SK-N-SH treated with all-trans-retinoic acid at 6 μM for 48 hours (cell line): ENCODE data around the gene CLEC1A.

Experiments used
- ATAC-seq: fragments of 200-7000 bp; cut with Tn5 transposase; 3 replicates; pipeline ENCODE4 v1.9.1; 2020; ENCODE audit warnings: mild to moderate bottlenecking, moderate library complexity
- ARNTL ChIP-seq: fragments of 450-650 bp; formaldehyde crosslinking; IDR thresholded peaks from 2 replicates; pipeline ENCODE4 v1.5.0; 2020; ENCODE audit warnings: low read depth, mild to moderate bottlenecking, moderate library complexity, borderline replicate concordance
- CSDC2 ChIP-seq: fragments of 250-450 bp; sonication (Bioruptor Pico); IDR thresholded peaks from 2 replicates; pipeline ENCODE4 v1.5.0; 2020; ENCODE audit warnings: mild to moderate bottlenecking, moderate library complexity
- ESRRG ChIP-seq: fragments of 250-450 bp; sonication (Bioruptor Pico); IDR thresholded peaks from 2 replicates; pipeline ENCODE4 v1.6.1; 2021; ENCODE audit warnings: mild to moderate bottlenecking
- GLIS3 ChIP-seq: fragments of 250-450 bp; sonication (Bioruptor Pico); IDR thresholded peaks from 2 replicates; pipeline ENCODE4 v1.5.0; 2020; ENCODE audit warnings: mild to moderate bottlenecking, moderate library complexity
- ISL1 ChIP-seq: fragments of 250-450 bp; sonication (Bioruptor Pico); IDR thresholded peaks from 2 replicates; pipeline ENCODE4 v2.1.2; 2022; ENCODE audit warnings: mild to moderate bottlenecking, moderate library complexity
- OSR1 ChIP-seq: fragments of 250-450 bp; sonication (Bioruptor Pico); IDR thresholded peaks from 2 replicates; pipeline ENCODE4 v1.8.0; 2022; ENCODE audit warnings: moderate library complexity, mild to moderate bottlenecking, inconsistent platforms
- PATZ1 ChIP-seq: fragments of 250-450 bp; sonication (Bioruptor Pico); IDR thresholded peaks from 2 replicates; pipeline ENCODE4 v1.8.0; 2020; ENCODE audit warnings: mild to moderate bottlenecking, moderate library complexity, borderline replicate concordance
- TOX ChIP-seq: fragments of 250-450 bp; sonication (Bioruptor Pico); IDR thresholded peaks from 2 replicates; pipeline ENCODE4 v1.8.0; 2021; ENCODE audit warnings: mild to moderate bottlenecking, moderate library complexity, borderline replicate concordance
- TSHZ2 ChIP-seq: fragments of 250-450 bp; sonication (Bioruptor Pico); IDR thresholded peaks from 2 replicates; pipeline ENCODE4 v1.5.0; 2020; ENCODE audit warnings: mild to moderate bottlenecking, moderate library complexity
- ZFP3 ChIP-seq: fragments of 250-450 bp; sonication (Bioruptor Pico); IDR thresholded peaks from 2 replicates; pipeline ENCODE4 v1.5.0; 2020; ENCODE audit warnings: mild to moderate bottlenecking, moderate library complexity
- ZFP30 ChIP-seq: fragments of 450-650 bp; formaldehyde crosslinking; IDR thresholded peaks from 2 replicates; pipeline ENCODE4 v1.5.0; 2022; ENCODE audit warnings: mild to moderate bottlenecking, moderate library complexity
- ZNF565 ChIP-seq: fragments of 450-650 bp; formaldehyde crosslinking; conservative IDR thresholded peaks from 2 replicates; pipeline ENCODE4 v1.5.0; 2020; ENCODE audit warnings: low read depth, mild to moderate bottlenecking, moderate library complexity
- ZNF70 ChIP-seq: fragments of 450-650 bp; formaldehyde crosslinking; IDR thresholded peaks from 2 replicates; pipeline ENCODE4 v1.5.0; 2020; ENCODE audit warnings: mild to moderate bottlenecking, moderate library complexity
- ZNF8 ChIP-seq: fragments of 450-650 bp; formaldehyde crosslinking; IDR thresholded peaks from 2 replicates; pipeline ENCODE4 v1.5.0; 2020; ENCODE audit warnings: mild to moderate bottlenecking, moderate library complexity
- TF ChIP-seq, protein P1 (sequence below): fragments of 250-450 bp; sonication (Bioruptor Pico); IDR thresholded peaks from 2 replicates; pipeline ENCODE4 v1.8.0; 2021; ENCODE audit warnings: low read depth, mild to moderate bottlenecking, moderate library complexity, borderline replicate concordance
- TF ChIP-seq, protein P2 (sequence below): fragments of 250-450 bp; sonication (Bioruptor Pico); IDR thresholded peaks from 2 replicates; pipeline ENCODE4 v1.5.1; 2020; ENCODE audit warnings: low read depth, mild to moderate bottlenecking, moderate library complexity
- TF ChIP-seq, protein P3 (sequence below): fragments of 250-450 bp; sonication (Bioruptor Pico); IDR thresholded peaks from 2 replicates; pipeline ENCODE4 v1.5.1; 2021; ENCODE audit warnings: mild to moderate bottlenecking, moderate library complexity

Gene CLEC1A

DNA sequence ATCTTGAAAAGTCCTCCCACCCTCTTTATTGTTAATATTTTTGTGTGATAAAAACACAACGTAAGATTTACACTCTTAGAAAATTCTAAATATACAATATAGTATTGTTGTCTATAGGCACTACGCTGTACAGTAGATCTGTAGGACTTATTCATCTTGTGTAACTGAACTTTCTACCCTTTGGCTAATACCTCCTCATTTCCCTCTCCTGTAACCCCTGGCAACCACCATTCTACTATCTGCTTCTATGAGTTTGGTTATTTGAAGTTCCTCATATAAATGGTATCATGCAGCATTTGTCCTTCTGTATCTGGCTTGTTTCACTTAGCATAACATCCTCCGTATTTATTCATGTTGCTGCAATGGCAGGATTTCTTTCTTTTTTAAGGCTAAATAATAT is 73.5 kb downstream of the CLEC1A start:
- no peak for ATAC-seq
- TF ChIP-seq ESRRG (CRISPR knock-in tag) (no peak), CSDC2 (CRISPR knock-in tag) (no peak), ARNTL (CRISPR knock-in tag) (no peak), ZNF565 (CRISPR knock-in tag) (no peak), GLIS3 (CRISPR knock-in tag) (no peak), ZFP30 (CRISPR knock-in tag) (no peak), ZFP3 (CRISPR knock-in tag) (no peak), ZNF8 (no peak), TOX (CRISPR knock-in tag) (no peak), OSR1 (no peak)
- TF ChIP-seq, protein P1, sequence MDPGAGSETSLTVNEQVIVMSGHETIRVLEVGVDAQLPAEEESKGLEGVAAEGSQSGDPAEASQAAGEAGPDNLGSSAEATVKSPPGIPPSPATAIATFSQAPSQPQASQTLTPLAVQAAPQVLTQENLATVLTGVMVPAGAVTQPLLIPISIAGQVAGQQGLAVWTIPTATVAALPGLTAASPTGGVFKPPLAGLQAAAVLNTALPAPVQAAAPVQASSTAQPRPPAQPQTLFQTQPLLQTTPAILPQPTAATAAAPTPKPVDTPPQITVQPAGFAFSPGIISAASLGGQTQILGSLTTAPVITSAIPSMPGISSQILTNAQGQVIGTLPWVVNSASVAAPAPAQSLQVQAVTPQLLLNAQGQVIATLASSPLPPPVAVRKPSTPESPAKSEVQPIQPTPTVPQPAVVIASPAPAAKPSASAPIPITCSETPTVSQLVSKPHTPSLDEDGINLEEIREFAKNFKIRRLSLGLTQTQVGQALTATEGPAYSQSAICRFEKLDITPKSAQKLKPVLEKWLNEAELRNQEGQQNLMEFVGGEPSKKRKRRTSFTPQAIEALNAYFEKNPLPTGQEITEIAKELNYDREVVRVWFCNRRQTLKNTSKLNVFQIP (CRISPR knock-in tag) = no peak
- TF ChIP-seq, protein P2, sequence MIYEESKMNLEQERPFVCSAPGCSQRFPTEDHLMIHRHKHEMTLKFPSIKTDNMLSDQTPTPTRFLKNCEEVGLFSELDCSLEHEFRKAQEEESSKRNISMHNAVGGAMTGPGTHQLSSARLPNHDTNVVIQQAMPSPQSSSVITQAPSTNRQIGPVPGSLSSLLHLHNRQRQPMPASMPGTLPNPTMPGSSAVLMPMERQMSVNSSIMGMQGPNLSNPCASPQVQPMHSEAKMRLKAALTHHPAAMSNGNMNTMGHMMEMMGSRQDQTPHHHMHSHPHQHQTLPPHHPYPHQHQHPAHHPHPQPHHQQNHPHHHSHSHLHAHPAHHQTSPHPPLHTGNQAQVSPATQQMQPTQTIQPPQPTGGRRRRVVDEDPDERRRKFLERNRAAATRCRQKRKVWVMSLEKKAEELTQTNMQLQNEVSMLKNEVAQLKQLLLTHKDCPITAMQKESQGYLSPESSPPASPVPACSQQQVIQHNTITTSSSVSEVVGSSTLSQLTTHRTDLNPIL (CRISPR knock-in tag) = no peak

DNA sequence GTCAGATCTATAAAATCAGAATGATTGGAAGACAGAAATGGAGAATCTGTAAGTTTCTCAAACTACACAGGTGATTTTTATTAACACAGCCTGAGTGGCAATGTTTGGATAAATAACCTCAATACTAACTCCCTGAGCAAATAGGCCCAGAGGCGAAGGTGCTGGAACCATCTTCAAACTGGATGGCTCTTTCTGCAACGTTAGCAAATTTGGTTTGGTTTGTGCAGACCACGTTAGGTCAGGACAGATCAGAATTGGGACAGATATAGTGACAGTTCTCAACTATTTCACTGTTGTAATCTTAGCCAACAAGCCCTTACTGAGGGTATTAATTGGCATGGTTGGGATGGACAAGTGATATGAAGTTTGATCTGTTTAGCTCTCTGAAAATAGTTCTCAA is 77.4 kb downstream of the CLEC1A start:
- TF ChIP-seq ZNF8 (no peak), PATZ1 (CRISPR knock-in tag) (no peak), TSHZ2 (no peak), ZNF70 (CRISPR knock-in tag) (no peak), ISL1 (CRISPR knock-in tag) (no peak), CSDC2 (CRISPR knock-in tag) (no peak), ESRRG (CRISPR knock-in tag) (no peak)
- TF ChIP-seq, protein P3, sequence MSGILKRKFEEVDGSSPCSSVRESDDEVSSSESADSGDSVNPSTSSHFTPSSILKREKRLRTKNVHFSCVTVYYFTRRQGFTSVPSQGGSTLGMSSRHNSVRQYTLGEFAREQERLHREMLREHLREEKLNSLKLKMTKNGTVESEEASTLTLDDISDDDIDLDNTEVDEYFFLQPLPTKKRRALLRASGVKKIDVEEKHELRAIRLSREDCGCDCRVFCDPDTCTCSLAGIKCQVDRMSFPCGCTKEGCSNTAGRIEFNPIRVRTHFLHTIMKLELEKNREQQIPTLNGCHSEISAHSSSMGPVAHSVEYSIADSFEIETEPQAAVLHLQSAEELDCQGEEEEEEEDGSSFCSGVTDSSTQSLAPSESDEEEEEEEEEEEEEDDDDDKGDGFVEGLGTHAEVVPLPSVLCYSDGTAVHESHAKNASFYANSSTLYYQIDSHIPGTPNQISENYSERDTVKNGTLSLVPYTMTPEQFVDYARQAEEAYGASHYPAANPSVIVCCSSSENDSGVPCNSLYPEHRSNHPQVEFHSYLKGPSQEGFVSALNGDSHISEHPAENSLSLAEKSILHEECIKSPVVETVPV (CRISPR knock-in tag) = no peak
- ATAC-seq = no peak
